GM15510 (cell line): ENCODE data around the gene SMCO1.

Experiments
- POLR2A ChIP-seq: IDR thresholded peaks from 3 replicates; pipeline ENCODE4 v1.6.1; 2011; ENCODE audit warnings: borderline replicate concordance; ENCODE audit not compliant: insufficient read length; ENCODE audit errors: extremely low read depth

SMCO1 gene

DNA sequence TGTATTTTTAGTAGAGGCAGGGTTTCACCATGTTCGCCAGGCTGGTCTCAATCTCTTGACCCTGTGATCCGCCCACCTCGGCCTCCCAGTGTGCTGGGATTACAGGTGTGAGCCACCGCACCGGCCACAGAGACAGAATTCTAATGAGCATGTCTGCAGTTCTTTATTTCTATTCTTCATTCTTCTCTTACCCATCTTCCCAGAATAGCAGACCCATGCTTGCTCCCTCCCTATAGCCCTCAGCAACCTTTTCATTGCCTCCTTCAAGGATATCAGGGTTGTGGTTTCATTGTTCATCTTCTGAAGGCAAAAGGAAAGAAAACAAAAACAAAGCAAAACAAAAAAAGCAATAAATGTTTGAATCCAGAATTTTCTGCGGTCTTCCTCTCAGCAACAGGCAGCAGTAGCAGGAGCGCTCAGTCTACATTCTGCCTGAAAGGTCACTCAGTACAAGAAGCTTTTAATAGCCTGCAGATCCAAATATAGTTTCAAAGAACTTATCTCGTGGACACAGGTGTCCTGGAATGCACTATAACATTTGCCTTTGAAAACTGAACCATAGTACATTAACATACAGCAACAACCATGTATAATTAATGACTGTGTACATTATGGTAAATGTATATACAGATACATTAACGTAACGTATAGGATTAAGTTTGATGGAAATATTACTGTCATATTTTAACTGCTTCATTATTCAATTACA is at the start of gene SMCO1:
Gene SMCO1 (minus strand): TSS at position 434 of the 709 bp plus-strand sequence. CDS start 137 bp downstream, at position 297.
- TF ChIP-seq POLR2A = no peak

GRCh38 chr3:196563721-196564225 is 48.6 kb upstream of the SMCO1 start:
- TF ChIP-seq POLR2A = no peak

DNA sequence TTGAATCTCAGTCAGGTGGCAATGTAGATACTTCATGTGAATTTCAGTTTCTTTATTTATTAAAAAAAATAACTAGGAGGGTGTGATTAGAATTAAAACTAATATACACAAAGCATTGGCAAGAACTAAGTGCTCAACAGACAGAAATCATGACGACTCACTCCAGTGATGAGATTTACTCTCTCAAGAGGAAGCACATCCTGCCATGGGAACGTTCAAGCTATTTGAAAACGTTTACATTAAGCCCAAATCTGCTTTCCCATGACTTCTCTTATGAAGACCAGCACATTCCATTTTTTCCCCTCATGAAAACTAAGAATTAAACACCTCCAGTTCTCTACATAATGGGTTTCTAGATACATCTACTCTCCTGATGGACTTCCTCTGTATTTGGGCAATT is 44.7 kb upstream of the SMCO1 start:
- no peak for TF ChIP-seq POLR2A

- TF ChIP-seq POLR2A = no peak
These were observed 43.3 kb upstream of the SMCO1 start for GRCh38 chr3:196558476-196558875.

- TF ChIP-seq POLR2A = no peak
These were observed 42.1 kb upstream of the SMCO1 start for GRCh38 chr3:196557236-196557635.

- TF ChIP-seq POLR2A = no peak
These were observed 40.1 kb upstream of the SMCO1 start for GRCh38 chr3:196555295-196555694.

DNA sequence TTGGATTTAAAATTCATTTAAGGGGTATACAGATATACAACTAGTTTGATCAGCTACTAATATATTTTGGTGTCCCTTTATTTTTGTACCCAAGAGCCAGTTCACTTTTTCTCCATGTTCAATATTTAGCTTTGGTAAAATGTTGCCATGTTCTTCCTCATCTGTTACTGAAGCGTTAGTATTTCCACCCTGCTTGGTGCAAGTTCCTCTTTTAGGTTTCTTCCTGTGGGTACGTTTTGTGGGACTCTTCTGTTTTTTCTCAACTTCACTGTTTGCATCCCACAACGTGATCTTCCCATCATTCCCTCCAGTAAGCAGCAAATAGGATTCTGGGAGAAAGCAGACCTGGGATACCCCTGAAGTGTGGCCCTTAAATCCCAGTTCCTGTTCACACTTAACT is 39.1 kb upstream of the SMCO1 start:
- TF ChIP-seq POLR2A = no peak

GRCh38 chr3:196553551-196553950 is 38.4 kb upstream of the SMCO1 start:
- TF ChIP-seq POLR2A = no peak

DNA sequence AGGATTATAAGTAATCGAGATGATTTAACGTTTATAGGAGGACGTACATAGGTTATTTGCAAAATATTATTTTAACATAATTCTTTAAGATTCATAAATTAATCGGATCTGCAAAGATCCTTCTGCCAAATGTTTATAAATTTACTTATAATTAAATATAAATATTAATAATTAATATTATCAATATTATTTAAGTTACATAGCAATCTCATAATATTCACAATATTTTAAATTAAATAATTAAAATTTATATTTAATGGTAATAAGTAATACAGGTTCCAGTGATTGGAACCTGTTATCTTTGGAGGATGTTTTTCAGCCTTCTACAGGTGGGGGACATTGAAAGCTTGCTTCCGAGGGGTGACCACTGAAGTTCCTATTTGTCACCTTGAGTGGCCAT is 37.1 kb upstream of the SMCO1 start:
- TF ChIP-seq POLR2A = no peak

DNA sequence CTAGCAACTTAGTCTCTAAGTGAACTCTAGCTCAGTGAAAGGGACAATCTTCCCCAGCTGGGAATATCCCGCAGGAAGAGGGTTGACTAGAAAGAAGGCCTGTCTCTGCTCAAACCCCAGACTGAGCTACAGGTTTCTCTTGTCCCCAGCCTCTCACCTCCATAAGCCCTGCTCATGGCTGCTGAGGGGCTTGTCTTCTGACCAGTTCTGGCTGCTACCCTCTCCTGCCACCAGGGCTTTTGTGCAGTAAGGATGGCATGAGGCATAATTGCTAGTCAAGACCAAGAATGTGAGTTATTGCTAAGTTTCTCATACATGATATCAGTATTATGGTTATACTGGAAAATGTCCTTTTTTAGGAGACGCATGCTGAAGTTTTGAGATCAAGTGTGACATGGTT is 31.9 kb upstream of the SMCO1 start:
- no peak for TF ChIP-seq POLR2A

DNA sequence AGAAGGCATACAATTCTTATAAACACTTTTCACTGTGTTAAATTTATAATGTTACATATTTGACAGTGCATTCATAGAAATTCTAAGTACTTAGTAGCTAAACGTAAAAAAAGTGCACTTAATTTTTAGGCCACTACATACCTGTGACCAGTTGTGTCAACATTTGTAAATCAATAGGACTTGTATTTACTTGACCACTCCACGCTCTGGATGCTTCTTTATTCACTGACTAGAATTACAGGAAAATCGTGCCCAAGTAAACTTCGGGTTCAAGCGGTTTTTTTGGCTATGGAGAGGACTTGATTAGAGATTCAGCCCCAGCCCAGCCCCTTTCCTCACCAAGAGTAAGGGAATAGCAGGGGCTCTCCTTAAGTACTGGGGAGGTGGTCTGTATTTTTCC is 31.4 kb upstream of the SMCO1 start:
- TF ChIP-seq POLR2A = no peak

- TF ChIP-seq POLR2A = no peak
These were observed 29.4 kb upstream of the SMCO1 start for GRCh38 chr3:196544491-196544992.

DNA sequence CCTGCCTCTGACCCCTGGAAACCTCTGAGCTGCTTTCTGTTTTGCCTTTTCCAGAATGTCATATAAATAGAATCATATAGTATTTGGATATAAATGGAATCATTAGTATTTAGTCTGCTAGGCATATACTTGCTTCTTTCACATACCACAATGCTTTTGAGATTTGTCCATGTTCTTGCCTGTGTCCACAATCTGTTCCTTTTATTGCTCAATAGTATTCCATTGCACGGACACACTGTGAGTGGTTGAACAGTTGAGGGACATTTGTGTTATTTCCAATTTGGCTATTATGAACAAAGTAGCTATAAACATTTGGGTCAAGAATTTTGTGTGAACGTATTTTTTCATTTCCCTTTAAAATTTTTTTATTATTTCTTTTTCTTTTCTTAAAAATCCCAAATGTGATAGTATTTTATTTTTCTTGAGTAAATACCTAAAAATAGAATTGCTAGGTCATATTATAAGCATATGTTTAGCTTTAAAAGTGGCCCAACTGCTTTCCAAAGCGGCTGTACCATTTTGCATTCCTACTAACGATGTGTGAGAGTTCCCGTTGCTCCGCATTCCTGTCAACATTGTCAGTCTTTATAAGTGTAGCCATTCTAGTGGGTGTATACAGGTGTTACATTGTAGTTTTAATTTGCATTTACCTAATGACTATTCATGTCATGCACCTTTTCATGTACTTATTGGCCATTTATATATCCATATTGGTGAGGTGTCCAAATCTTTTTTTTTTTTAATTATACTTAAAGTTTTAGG is 26.7 kb upstream of the SMCO1 start:
- TF ChIP-seq POLR2A = no peak

DNA sequence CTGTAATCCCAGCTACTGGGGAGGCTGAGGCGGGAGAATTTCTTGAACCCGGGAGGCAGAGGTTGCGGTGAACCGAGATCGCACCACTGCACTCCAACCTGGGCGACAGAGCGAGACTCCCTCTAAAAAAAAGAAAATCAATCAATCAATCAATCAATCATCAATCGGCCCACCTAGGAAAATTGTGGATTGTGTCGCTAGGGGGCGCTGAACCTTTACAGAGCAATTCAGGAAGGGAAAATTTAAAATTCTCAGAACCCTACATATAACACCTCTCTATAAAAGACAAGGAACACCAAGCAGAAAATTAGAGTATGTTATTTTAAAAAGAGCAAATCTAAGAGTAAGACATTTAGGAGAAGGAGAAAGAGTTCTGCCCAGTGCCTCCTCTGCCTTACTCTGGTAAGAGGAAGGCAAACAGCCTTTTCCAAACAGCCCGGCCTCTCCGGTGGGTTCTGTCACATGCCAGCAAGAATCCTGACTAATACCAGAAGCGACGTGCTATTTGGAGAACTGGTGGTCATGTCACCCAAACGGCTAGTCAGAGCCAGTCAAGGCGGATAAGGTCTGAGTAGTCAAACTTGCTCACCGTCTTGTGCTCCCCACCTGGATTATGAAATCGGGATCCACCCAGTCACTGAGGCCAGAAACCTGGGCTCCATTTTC is 22.3 kb upstream of the SMCO1 start:
- no peak for TF ChIP-seq POLR2A

DNA sequence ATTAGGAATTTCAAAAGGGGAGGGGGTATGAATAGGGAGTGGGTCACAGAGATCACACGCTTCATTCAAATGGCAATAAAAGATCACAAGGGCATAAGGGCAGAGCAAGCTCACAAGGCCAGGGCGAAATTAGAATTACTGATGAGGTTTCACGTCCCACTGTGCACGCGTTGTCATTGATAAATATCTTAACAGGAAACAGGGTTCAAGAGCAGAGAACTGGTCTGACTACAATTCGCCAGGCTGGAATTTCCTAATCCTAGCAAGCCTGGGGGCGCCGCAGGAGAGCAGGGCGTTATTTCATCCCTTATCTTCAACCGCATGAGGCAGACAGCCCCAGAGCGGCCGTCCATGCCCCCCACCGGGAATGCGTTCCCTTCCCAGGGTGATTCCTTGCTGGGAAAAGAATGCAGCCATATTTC is 18.1 kb upstream of the SMCO1 start:
- TF ChIP-seq POLR2A = no peak

- TF ChIP-seq POLR2A = no peak
These were observed 16.3 kb upstream of the SMCO1 start for GRCh38 chr3:196531418-196531817.

DNA sequence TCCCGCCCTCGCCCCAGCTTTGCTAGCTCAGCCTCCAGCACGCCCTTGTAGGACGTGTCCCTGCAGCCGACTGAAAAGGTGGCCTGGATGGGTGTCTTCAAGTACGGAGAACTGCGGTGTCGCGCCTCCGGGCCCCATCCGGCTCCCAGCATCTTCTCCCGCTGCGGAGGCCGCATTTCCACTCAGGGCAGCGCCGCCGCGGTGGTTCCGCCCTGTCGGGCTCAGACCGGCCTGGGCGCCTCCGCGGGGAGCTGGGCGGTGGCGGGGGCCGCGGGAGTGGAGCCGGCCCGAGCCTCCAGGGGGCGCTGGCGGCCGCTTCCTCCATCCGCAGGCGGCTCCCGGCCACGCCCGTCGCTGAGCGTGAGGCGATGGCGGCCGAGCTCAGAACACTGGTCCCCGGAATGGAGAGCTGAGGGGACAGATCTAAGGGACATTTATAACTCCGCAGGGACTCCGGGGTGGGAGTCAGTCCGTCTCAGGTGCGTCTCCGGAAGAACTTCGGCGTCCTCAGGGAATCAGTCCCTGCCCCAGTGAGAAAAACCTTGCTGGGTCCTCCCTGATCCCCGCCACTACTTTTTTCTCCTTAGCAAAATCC is 13.6 kb upstream of the SMCO1 start:
- TF ChIP-seq POLR2A = peak; percentile 75
